Epithelial cell of esophagus (primary cell): Measurements from ENCODE around the gene XIST.
A peak's percentile ranks its signal among the peaks of the same experiment; 100 is the strongest.

Source experiments
- DNase-seq: peaks from one replicate; pipeline ENCODE4 v3.0.0; 2010; ENCODE audit warnings: low read depth
- H3K4me3 ChIP-seq: 2 replicates; pipeline ENCODE4 v1.5.1; 2011; ENCODE audit warnings: mild to moderate bottlenecking, low read length, control low read depth
- CTCF ChIP-seq: IDR thresholded peaks from 2 replicates; pipeline ENCODE4 v1.5.1; 2011; ENCODE audit warnings: low read depth, mild to moderate bottlenecking, low read length, control low read depth, inconsistent platforms; ENCODE audit not compliant: insufficient read depth; ENCODE audit errors: missing control alignments

The XIST gene

GRCh38 chrX:73863268-73863667 is 10.8 kb upstream of the XIST start:
- no peak for DNase-seq
- no peak for TF ChIP-seq CTCF
- H3K4me3 ChIP-seq: no peak overlapping the region

GRCh38 chrX:73859622-73860021 is 7.1 kb upstream of the XIST start:
- H3K4me3 ChIP-seq: no peak overlapping the region
- DNase-seq: no peak
- no peak for TF ChIP-seq CTCF

GRCh38 chrX:73855546-73855945 is 3.0 kb upstream of the XIST start:
- DNase-seq: peak; percentile 57
- peak; percentile 71 for TF ChIP-seq CTCF
- H3K4me3 ChIP-seq: no peak overlapping the region

DNA sequence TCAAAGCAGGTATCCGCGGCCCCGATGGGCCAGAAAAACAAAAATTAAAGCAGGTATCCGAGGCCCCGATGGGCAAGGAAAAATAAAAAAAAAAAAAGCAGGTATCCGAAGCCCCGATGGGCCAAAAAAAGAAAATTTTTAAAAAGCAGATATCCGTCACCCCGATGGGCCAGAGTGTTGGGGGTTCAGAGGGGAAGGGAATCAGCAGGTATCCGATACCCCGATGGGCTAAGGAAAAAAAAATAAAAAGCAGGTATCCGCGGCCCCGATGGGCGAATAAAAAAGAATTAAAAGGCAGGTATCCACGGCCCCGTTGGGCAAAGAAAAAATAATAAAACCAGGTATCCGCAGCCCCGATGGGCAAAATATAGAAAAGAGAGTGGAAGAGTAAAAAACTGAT is 492 bp downstream of the XIST start:
- DNase-seq: no peak
- H3K4me3 ChIP-seq: no peak overlapping the region
- no peak for TF ChIP-seq CTCF

DNA sequence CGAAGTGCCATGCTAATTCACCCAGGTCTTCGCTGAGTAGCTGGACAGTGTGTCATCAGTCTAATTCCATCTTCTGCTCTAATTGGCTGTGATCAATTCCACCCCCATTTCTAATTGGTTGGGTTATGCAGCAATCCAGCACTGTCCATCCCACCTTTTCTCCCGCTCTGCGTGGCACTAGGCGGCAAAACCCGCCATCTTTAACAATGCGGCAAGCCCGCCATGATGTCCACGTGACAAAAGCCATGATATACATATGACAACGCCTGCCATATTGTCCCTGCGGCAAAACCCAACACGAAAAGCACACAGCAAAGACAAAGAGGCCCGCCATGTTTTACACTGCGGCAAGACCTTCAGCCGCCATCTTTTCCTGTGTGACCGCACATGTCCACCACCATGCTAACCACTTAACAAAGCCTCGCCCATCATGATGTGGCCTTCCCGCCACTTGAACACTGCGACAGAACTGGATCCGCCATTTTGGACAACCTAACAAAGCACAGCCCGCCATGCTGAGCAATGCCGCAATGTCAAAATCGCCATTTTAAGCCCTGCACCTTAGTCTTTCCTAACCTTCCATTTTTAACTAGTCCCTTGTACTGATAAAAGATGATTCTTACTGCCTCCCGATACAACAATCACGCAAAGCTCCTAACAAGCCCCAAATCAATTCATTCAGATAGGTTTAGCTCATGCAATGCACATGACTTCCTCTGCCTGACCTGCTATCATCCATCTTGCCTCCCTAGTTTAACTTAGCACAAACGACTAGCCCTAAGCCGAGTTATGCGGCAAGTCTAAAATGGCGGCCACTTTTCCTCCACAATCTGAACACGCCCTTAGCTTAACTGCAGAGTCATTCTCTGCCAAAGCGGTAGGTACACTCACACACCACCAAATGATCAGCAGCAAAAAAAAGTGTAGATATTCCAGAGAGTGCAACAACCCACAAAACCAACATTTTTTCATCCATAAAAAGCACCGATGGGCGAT is 1.2 kb downstream of the XIST start:
- no peak for TF ChIP-seq CTCF
- H3K4me3 ChIP-seq: no peak overlapping the region
- DNase-seq: no peak

GRCh38 chrX:73850124-73851013 is 2.1 kb downstream of the XIST start:
- TF ChIP-seq CTCF: peak; percentile 32
- peak; percentile 30 for DNase-seq
- H3K4me3 ChIP-seq: no peak overlapping the region
